ENCODE results near the gene DLX5. TPM values are rescaled to one million over a fixed set of nuclear protein-coding genes. Genes with fewer than 3 reads are reported as not detected.

DLX5 gene
- total and polyA plus RNA-seq, 8 donors = 0.23 to 11.7 TPM; not detected in 6

- intact Hi-C loops (cut with DNase I; ENCODE audit: low total_unique reads) = no loop called here
- peaks cover 0 to 32% (median 20%) of the 10 kb centered on the region in 4 donors for H3K4me1 ChIP-seq
- peaks cover 0 to 9% (median 0%) of the 10 kb centered on the region in 4 donors for H3K9me3 ChIP-seq
- no peak overlapping the region for H3K4me3 ChIP-seq
- no peak overlapping the region for H3K27ac ChIP-seq
- no peak for DNase-seq
- 10 to 20% (median 20%) methylated on average over 5 of the region's 5 CpGs for WGBS, 5 donors
- H3K36me3 ChIP-seq = no peaks in the 10 kb centered on the region
- TF ChIP-seq POLR2AphosphoS5 (IDR thresholded peaks at IDR 0.05) = no peak
- TF ChIP-seq EP300 (IDR thresholded peaks at IDR 0.05) = no peak
- TF ChIP-seq, protein P1, sequence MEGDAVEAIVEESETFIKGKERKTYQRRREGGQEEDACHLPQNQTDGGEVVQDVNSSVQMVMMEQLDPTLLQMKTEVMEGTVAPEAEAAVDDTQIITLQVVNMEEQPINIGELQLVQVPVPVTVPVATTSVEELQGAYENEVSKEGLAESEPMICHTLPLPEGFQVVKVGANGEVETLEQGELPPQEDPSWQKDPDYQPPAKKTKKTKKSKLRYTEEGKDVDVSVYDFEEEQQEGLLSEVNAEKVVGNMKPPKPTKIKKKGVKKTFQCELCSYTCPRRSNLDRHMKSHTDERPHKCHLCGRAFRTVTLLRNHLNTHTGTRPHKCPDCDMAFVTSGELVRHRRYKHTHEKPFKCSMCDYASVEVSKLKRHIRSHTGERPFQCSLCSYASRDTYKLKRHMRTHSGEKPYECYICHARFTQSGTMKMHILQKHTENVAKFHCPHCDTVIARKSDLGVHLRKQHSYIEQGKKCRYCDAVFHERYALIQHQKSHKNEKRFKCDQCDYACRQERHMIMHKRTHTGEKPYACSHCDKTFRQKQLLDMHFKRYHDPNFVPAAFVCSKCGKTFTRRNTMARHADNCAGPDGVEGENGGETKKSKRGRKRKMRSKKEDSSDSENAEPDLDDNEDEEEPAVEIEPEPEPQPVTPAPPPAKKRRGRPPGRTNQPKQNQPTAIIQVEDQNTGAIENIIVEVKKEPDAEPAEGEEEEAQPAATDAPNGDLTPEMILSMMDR (IDR thresholded peaks at IDR 0.05) = no peak
- TF ChIP-seq POLR2A (IDR thresholded peaks at IDR 0.05) = no peak
- peaks cover 38 to 100% (median 99%) of the 10 kb centered on the region in 3 donors for H3K27me3 ChIP-seq
Observed at GRCh38 chr7:97014145-97014750, 10.4 kb downstream of the DLX5 start.

GRCh38 chr7:97013845-97014134, 10.8 kb downstream of the DLX5 start:
- Histone ChIP-seq H3K36me3 (no peaks in the 10 kb centered on the region), H3K27ac (no peak overlapping the region), H3K9me3 (peaks cover 0 to 9% (median 0%) of the 10 kb centered on the region in 4 donors), H3K27me3 (peaks cover 33 to 100% (median 99%) of the 10 kb centered on the region in 3 donors), H3K4me3 (no peak overlapping the region), H3K4me1 (peaks cover 0 to 31% (median 20%) of the 10 kb centered on the region in 4 donors)
- TF ChIP-seq, protein P1 (IDR thresholded peaks at IDR 0.05) = no peak
- TF ChIP-seq EP300 (IDR thresholded peaks at IDR 0.05) (no peak), POLR2AphosphoS5 (IDR thresholded peaks at IDR 0.05) (no peak)
- intact Hi-C loops (cut with DNase I; ENCODE audit: low total_unique reads) = no loop called here
- DNase-seq = no peak
- 11 to 35% (median 20%) methylated on average over 1 of the region's 1 CpG for WGBS, 5 donors

DNA sequence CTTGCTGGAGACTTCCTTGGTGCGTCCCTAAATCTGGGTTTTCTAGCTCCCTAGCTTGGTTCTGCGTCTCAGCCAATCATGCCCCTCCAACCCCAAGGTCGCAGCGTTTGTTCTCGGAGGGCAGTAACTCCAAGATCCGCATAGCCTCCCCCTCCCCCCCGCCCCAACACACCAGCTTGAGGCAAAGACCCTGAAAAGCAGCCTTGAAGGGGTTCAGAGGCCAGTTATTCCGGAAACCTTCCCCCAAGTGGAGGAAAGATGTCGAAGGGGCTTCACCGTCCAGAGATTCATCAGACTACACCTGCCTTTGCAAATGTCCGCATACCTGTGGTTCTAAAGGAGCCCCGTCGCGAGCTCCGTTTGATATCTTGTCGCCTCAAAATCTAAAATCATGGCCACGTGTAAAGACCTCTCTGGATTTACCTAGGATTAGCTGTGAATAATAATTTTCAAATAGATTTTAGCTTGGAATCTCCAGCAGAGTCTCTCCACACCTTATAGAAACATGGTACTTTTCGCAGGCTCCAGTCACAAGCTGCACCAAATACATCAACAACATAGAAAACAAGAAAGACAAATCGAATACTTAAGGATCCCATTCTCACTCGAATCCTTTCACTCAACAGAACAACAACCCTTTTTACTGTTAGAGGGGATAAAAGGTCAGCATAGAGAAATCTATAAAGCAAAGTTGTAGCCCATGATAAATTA, 11.3 kb downstream of the DLX5 start:
- H3K4me1 ChIP-seq = peaks cover 0 to 26% (median 18%) of the 10 kb centered on the region in 4 donors
- TF ChIP-seq EP300 (IDR thresholded peaks at IDR 0.05) = no peak
- TF ChIP-seq, protein P1 (IDR thresholded peaks at IDR 0.05) = no peak
- no peak for TF ChIP-seq POLR2AphosphoS5 (IDR thresholded peaks at IDR 0.05)
- TF ChIP-seq POLR2A (IDR thresholded peaks at IDR 0.05) = no peak
- H3K27ac ChIP-seq = no peak overlapping the region
- H3K27me3 ChIP-seq = peaks cover 30 to 100% (median 99%) of the 10 kb centered on the region in 3 donors
- intact Hi-C loops (cut with DNase I; ENCODE audit: low total_unique reads) = no loop called here
- peaks cover 0 to 9% (median 0%) of the 10 kb centered on the region in 4 donors for H3K9me3 ChIP-seq
- 6 to 15% (median 9%) methylated on average over 19 to 20 of the region's 20 CpGs for WGBS, 5 donors
- H3K36me3 ChIP-seq = no peaks in the 10 kb centered on the region
- no peak for DNase-seq
- H3K4me3 ChIP-seq = no peak overlapping the region

DNA sequence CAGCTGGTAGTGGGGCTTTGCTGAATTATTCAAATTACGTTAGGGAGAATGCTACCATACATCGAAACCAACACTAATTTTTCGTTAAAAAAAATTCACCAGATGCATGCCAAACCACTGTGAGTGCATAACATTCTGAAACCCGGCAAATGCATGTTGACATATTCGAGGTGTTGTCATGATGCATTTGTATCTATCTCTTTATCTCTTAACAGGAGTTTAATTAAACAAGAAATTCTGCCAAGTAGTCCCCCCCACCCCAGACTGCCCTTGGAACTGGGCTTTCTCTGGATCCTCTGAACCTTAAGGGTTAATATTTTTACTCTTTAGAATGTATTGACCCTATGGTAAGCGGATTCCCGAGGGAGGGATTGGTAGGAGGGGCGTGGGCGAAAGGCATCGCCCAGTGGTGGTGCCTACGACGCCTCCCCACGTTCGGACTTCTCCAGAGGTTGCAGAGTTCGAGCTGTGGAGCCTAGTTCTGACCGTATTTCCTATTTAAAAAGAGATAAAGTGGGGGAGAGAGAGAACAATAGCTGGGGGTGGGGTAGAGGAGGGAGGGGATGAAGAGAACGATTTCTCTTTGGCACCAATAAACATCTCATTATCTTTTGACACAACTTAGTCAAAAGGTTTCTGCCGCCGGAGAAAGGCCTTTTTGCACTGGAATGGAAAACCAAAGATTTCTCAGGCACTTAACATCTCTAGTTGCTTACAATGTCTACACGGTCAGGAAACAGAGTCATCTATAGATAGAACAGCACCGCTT, 12.1 kb downstream of the DLX5 start:
- DNase-seq = no peak
- Histone ChIP-seq H3K36me3 (no peaks in the 10 kb centered on the region), H3K4me1 (peaks cover 0 to 19% (median 14%) of the 10 kb centered on the region in 4 donors), H3K4me3 (no peak overlapping the region), H3K27ac (no peak overlapping the region), H3K9me3 (peaks cover 0 to 9% (median 0%) of the 10 kb centered on the region in 4 donors), H3K27me3 (peaks cover 25 to 100% (median 99%) of the 10 kb centered on the region in 3 donors)
- TF ChIP-seq POLR2A (IDR thresholded peaks at IDR 0.05) (no peak), POLR2AphosphoS5 (IDR thresholded peaks at IDR 0.05) (no peak), EP300 (IDR thresholded peaks at IDR 0.05) (no peak)
- TF ChIP-seq, protein P1 (IDR thresholded peaks at IDR 0.05) = no peak
- WGBS, 5 donors = 6 to 14% (median 11%) methylated on average over 21 of the region's 21 CpGs
- intact Hi-C loops (cut with DNase I; ENCODE audit: low total_unique reads) = no loop called here
